ENCODE measurements around the gene AGAP6. TPM values are rescaled to one million over a fixed set of nuclear protein-coding genes. Genes with fewer than 3 reads are reported as not detected.
"Not testable (repeated sequence)": the region's sequence is repeated elsewhere in the genome, so short reads cannot be mapped to it uniquely, and the experiment has no call there.

Gene AGAP6
- polyA plus RNA-seq, 1 experiment = 10.5 TPM

- Histone ChIP-seq H3K4me3 (ENCODE audit: low read depth, low read length) (no peak overlapping the region), H3K27me3 (ENCODE audit: control insufficient read depth, insufficient read depth, low read length) (peaks cover 8% of the 10 kb centered on the region), H3K36me3 (ENCODE audit: control insufficient read depth, insufficient read depth, low read length) (no peaks in the 10 kb centered on the region)
- no peak for DNase-seq (ENCODE audit: low read depth)
- POLR2A ChIA-PET = no interaction called here
- CTCF ChIA-PET = no interaction called here
- TF ChIP-seq CTCF (IDR thresholded peaks at IDR 0.05; ENCODE audit: insufficient read depth, low read depth, low read length) = no peak
These were observed 37.4 kb downstream of the AGAP6 start for GRCh38 chr10:50025627-50026026.

- Histone ChIP-seq H3K27me3 (ENCODE audit: control insufficient read depth, insufficient read depth, low read length) (peaks cover 8% of the 10 kb centered on the region), H3K36me3 (ENCODE audit: control insufficient read depth, insufficient read depth, low read length) (no peaks in the 10 kb centered on the region), H3K4me3 (ENCODE audit: low read depth, low read length) (no peak overlapping the region)
- CTCF ChIA-PET = no interaction called here
- TF ChIP-seq CTCF (IDR thresholded peaks at IDR 0.05; ENCODE audit: insufficient read depth, low read depth, low read length) = no peak
- no peak for DNase-seq (ENCODE audit: low read depth)
- POLR2A ChIA-PET = no interaction called here
These were observed 39.0 kb downstream of the AGAP6 start for GRCh38 chr10:50027195-50027594.

GRCh38 chr10:50033481-50033880 is 45.3 kb downstream of the AGAP6 start:
- H3K36me3 ChIP-seq (ENCODE audit: control insufficient read depth, insufficient read depth, low read length) = no peaks in the 10 kb centered on the region
- ChIA-PET CTCF (no interaction called here), POLR2A (no interaction called here)
- H3K4me3 ChIP-seq (ENCODE audit: low read depth, low read length) = no peak overlapping the region
- DNase-seq (ENCODE audit: low read depth) = no peak
- no peaks in the 10 kb centered on the region; the same call in 1 of the 2 replicates for H3K27me3 ChIP-seq (ENCODE audit: control insufficient read depth, insufficient read depth, low read length)
- TF ChIP-seq CTCF (IDR thresholded peaks at IDR 0.05; ENCODE audit: insufficient read depth, low read depth, low read length) = no peak

- POLR2A ChIA-PET; H3K27me3 ChIP-seq (ENCODE audit: control insufficient read depth, insufficient read depth, low read length); H3K36me3 ChIP-seq (ENCODE audit: control insufficient read depth, insufficient read depth, low read length); CTCF ChIA-PET; DNase-seq (ENCODE audit: low read depth); H3K4me3 ChIP-seq (ENCODE audit: low read depth, low read length): not testable (repeated sequence)
These were observed 47.1 kb downstream of the AGAP6 start for GRCh38 chr10:50035337-50035736.

- Histone ChIP-seq H3K36me3 (ENCODE audit: control insufficient read depth, insufficient read depth, low read length) (no peaks in the 10 kb centered on the region), H3K4me3 (ENCODE audit: low read depth, low read length) (no peak overlapping the region), H3K27me3 (ENCODE audit: control insufficient read depth, insufficient read depth, low read length) (no peaks in the 10 kb centered on the region)
- ChIA-PET CTCF (no interaction called here), POLR2A (no interaction called here)
- no peak for TF ChIP-seq CTCF (IDR thresholded peaks at IDR 0.05; ENCODE audit: insufficient read depth, low read depth, low read length)
- DNase-seq (ENCODE audit: low read depth) = no peak
These were observed 56.9 kb downstream of the AGAP6 start for GRCh38 chr10:50044941-50045664.

- H3K36me3 ChIP-seq (ENCODE audit: control insufficient read depth, insufficient read depth, low read length); DNase-seq (ENCODE audit: low read depth); CTCF ChIA-PET; H3K4me3 ChIP-seq (ENCODE audit: low read depth, low read length); POLR2A ChIA-PET; H3K27me3 ChIP-seq (ENCODE audit: control insufficient read depth, insufficient read depth, low read length): not testable (repeated sequence)
These were observed 58.3 kb downstream of the AGAP6 start for GRCh38 chr10:50046457-50046856.

GRCh38 chr10:50047594-50047993 is 59.4 kb downstream of the AGAP6 start:
- DNase-seq (ENCODE audit: low read depth); CTCF ChIA-PET; H3K4me3 ChIP-seq (ENCODE audit: low read depth, low read length); H3K36me3 ChIP-seq (ENCODE audit: control insufficient read depth, insufficient read depth, low read length); POLR2A ChIA-PET; H3K27me3 ChIP-seq (ENCODE audit: control insufficient read depth, insufficient read depth, low read length): not testable (repeated sequence)

GRCh38 chr10:50051995-50052660 is 63.9 kb downstream of the AGAP6 start:
- H3K36me3 ChIP-seq (ENCODE audit: control insufficient read depth, insufficient read depth, low read length); DNase-seq (ENCODE audit: low read depth); H3K27me3 ChIP-seq (ENCODE audit: control insufficient read depth, insufficient read depth, low read length); H3K4me3 ChIP-seq (ENCODE audit: low read depth, low read length); POLR2A ChIA-PET; CTCF ChIA-PET: not testable (repeated sequence)

GRCh38 chr10:50052778-50053376 is 64.7 kb downstream of the AGAP6 start:
- DNase-seq (ENCODE audit: low read depth); POLR2A ChIA-PET; H3K27me3 ChIP-seq (ENCODE audit: control insufficient read depth, insufficient read depth, low read length); H3K4me3 ChIP-seq (ENCODE audit: low read depth, low read length); H3K36me3 ChIP-seq (ENCODE audit: control insufficient read depth, insufficient read depth, low read length); CTCF ChIA-PET: not testable (repeated sequence)
